Left ventricle myocardium superior (tissue), 1 donor: ENCODE results near the gene ALKBH1. TPM values are rescaled to one million over a fixed set of nuclear protein-coding genes. Genes with fewer than 3 reads are reported as not detected.
"Not testable (repeated sequence)": the region's sequence is repeated elsewhere in the genome, so short reads cannot be mapped to it uniquely, and the experiment has no call there.

Experiments
- ATAC-seq: fragments of 200-7000 bp; cut with Tn5 transposase; one replicate; pipeline ENCODE4 v1.9.1; 2020; ENCODE audit warnings: mild to moderate bottlenecking, moderate library complexity
- DNase-seq: peaks from one replicate; pipeline ENCODE4 v3.0.0-alpha.2; 2020
- intact Hi-C: fragments of 100-400 bp; cut with micrococcal nuclease; formaldehyde crosslinking; loops from one replicate; pipeline ENCODE4 v1.11.0; 2022
- long read RNA-seq: library from polyadenylated mRNA; unstranded; transcript quantifications from one replicate; pipeline ENCODE4 v2.0.0, GENCODE V29; 2021
- total RNA-seq: library from RNA; stranded (reverse); fragmentation: NEBNext Ultra II Directional; extraction: Animal tissue kit (Norgen Biotek cat#: 25700); gene quantifications from one replicate; pipeline ENCODE4 v1.2.1, GENCODE V29; 2021
- donor health status: DM: no; HTN: yes; CAD: no; lungs with severe emphysema.

ALKBH1 gene, protein sequence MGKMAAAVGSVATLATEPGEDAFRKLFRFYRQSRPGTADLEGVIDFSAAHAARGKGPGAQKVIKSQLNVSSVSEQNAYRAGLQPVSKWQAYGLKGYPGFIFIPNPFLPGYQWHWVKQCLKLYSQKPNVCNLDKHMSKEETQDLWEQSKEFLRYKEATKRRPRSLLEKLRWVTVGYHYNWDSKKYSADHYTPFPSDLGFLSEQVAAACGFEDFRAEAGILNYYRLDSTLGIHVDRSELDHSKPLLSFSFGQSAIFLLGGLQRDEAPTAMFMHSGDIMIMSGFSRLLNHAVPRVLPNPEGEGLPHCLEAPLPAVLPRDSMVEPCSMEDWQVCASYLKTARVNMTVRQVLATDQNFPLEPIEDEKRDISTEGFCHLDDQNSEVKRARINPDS
- 12.8 TPM for total RNA-seq
- long read RNA-seq, transcript ALKBH1-201 (6 exons, 2,594 nt), result major isoform, 12 of 15 reads
- long read RNA-seq, partial matches to known transcripts, result 1 of 15 reads
- long read RNA-seq, other reads (novel, unspliced or antisense), result 2 of 15 reads

DNA sequence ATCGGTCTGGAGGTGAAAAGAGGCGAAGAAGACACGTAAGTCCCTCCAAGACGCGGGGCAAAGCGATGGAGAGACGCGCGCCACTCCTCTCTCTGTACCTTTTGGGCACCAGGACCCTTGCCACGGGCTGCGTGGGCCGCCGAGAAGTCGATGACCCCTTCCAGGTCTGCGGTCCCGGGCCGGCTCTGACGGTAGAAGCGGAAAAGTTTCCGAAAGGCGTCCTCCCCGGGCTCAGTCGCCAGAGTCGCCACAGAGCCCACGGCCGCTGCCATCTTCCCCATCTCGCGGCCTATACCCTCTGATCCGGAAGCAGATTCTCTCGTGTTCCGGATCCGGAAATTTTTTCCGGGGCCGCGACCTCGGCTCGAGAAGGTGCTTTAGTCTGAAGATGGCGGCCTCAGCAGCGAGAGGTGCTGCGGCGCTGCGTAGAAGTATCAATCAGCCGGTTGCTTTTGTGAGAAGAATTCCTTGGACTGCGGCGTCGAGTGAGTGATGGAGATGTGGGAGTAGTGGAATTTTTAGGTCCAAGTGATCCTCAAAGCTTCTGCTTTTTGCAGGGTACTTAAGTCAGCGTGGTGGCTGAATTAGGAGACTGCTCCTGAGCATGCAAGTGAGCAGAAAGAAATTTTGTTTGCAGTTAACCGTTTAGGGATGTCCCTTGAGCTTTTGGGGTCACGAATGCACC, at the start of gene ALKBH1, which contains the start of gene SLIRP:
Gene ALKBH1, minus strand, starts transcription at position 300 of the 685 bp plus-strand sequence. Its CDS starts 19 bp downstream, at position 281.
Gene SLIRP, plus strand, starts transcription at position 380 of the 685 bp plus-strand sequence. Its CDS starts 9 bp downstream, at position 389.
- ATAC-seq (peak; percentile 97), DNase-seq (peak; percentile 90)
- intact Hi-C loops, result no loop called here

DNA sequence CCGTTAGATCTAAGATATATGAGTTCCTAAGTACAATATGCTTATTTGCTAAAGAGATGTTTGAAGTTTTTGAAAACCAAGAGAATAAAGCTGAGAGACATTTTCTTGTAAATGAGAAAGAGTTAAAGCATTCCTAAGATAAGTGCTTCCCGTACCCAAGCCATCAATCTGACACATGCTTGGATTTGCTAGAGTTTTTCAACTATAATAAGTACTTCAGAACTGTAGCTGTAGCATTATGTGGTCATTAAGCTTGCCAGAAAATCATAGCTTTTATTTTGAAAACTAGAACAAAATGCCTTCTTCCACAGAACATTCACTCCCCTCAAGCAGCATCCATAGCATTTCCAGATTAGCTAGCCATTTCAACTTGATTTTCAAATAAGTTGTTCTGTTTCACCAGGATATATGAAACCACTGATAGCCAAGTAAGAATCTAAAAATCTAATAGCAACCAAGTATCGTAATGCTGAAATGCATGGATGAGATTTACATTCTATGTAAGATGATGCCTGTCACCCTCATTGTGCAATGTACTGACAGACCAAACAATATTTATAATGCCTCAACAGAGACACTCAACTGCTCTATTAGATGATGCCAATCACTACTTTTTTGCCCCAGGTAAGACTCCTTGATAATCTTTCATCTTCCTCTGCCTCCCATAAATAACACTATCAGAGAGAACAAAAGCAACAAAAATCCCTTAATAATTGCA, 45.1 kb upstream of the ALKBH1 start:
- ATAC-seq, result no peak
- intact Hi-C loops, result no loop called here

DNA sequence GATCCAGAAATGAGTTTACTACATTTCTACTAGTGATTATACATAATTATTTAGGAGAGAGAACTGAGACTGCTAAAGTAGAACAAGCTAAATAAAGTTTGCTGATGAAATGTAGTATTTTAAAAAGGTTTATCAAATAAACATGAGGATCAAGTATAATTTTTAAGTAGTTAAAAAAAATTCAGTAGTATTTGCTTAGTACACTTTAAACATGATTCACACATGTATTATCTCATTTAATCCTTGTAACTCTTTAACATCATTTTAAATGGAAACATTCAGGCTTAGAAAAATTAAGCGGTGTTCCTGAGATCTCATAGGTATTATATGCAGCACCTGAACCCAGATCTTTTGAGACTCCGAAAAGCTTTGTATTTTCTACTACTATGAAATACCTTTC, 44.4 kb upstream of the ALKBH1 start:
- no peak for DNase-seq
- intact Hi-C loops, result no loop called here
- no peak for ATAC-seq

More for the DNA sequence above, 45.1 kb upstream of the ALKBH1 start:
- DNase-seq, result no peak

DNA sequence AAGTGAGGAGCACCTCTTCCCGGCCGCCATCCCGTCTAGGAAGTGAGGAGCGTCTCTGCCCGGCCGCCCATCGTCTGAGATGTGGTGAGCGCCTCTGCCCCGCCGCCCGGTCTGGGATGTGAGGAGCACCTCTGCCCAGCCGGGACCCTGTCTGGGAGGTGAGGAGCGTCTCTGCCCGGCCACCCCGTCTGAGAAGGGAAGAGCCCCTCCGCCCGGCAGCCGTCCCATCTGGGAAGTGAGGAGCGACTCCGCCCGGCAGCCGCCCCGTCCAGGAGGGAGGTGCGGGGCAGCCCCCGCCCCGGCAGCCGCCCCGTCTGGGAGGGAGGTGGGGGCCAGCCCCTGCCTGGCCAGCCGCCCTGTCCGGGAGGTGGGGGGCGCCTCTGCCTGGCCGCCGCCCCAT, 39.6 kb upstream of the ALKBH1 start:
- intact Hi-C loops, ATAC-seq, DNase-seq: not testable (repeated sequence)

DNA sequence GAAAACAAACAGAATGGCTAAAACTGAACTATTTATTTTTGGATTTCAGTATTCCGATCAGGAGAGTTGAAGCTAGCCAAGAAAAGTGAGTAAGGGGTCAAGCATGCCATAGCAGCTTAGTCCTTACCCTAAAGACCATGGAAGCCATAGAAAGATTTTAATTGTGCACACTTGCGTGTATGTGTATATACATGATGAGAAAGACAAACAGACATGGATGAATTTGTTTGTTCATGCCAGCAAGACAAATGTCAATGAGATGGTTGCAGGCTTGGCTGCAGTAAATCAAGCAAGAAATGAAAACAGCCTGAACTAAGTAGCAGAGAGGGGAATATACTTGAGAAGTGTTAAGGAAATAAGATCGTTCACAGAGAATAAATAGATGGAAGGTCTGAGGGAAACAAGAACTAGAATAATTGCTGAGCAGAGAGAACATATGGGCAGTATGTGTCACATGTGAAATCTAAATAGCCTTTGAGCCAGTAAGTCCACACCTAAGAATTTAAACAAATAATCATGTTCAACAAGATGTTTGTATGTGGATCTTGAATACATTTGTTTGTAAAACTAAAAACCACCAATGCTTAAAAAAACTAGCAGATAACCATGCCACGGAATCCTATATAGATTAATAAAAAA, 38.4 kb upstream of the ALKBH1 start:
- DNase-seq (no peak), ATAC-seq (no peak)
- intact Hi-C loops, result no loop called here

DNA sequence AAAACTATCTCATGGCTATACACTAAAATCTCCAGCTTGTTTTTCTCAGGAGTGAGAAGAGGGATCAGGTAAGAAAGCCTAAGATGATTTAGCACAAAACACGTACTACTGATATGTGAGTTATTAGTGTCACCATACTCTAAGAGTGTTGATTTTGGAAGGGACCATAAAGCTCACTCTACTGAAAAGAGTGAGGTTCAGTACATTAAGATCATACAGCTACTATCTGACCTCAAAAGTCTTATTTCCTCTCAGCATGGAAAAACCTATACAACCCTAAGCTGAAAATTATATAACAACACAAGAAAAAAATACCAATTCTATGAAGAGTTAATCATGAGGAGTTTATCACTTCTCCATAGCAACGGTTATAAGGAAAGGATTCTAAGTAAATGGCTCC, 33.6 kb upstream of the ALKBH1 start:
- DNase-seq (no peak), ATAC-seq (no peak)
- intact Hi-C loops, result no loop called here

DNA sequence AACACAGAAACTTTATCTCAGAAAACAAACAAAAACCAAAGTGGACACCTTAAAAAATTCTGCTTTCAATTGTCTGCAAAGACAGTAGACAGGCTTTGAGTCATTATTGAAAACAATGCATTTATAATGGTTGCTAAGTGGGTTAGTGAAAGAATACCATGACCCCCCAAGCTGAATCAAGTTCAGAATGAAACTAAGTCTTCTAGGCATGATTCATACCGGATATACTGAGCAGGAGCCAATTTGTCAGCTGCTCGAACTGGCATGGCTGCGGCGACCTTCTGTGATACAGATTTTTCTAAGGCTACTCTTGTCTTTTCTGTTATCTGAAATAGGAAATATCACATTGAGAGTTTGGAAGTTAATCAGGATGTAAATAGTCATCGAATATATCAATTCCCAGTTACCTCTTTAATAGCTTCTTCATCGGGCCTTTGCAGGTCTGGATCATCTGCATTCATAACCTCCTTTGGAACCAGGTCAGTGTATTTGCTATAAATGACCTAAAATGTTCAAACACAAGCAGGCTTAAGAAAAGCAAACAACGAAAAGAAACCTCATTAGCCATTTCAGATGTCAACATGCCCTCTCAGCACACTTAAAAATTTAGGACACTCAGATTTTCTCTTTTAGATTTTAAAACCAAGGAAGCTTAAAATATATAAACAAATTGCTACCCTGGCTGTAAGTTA, 30.9 kb upstream of the ALKBH1 start:
- intact Hi-C loops, result no loop called here
- ATAC-seq, result peak; percentile 61
- DNase-seq, result peak; percentile 35

DNA sequence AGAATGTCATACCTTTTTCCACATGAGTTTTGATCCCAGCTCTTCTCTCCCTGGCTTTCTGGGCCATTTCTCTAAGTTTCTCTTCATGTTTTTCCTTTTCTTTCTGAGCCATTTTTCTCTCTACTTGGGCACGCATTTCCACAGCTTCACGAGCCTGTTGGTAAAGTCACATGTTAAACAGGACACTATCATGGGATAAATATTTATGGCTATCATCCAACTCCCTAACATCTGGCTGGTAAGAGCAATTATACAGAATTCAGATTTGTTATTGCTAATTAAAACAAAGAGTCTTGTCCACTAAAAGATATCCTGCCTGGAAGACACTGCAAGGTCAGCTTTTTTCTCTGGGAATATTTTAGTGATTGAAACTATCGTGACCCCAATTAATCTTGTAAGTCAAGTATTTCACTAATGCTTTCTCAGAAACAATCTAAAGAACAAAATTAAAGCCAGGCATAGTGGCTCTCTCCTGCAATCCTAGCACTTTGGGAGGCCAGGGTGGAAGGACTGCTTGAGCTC, 23.2 kb upstream of the ALKBH1 start:
- ATAC-seq, result no peak
- intact Hi-C loops, result no loop called here
- no peak for DNase-seq

DNA sequence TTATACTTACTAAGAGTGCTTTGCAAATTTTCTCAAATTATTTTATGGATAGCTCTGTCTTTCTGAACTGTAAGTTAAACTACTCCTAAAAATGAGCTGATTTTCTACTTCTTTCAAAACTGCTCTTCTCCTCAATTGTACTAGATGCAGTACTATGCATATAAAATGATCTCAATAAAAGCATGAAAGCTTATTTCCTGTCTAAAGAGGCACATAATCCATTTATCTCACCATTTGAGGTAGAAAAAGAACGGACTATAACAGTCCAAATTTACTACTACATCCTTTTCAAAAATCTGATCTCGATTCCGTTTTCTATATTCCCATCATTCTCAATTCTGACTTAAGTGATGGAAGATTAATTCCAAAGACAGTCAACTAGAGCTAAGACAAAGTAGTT, 14.5 kb upstream of the ALKBH1 start:
- intact Hi-C loops, result no loop called here
- ATAC-seq (no peak), DNase-seq (no peak)

DNA sequence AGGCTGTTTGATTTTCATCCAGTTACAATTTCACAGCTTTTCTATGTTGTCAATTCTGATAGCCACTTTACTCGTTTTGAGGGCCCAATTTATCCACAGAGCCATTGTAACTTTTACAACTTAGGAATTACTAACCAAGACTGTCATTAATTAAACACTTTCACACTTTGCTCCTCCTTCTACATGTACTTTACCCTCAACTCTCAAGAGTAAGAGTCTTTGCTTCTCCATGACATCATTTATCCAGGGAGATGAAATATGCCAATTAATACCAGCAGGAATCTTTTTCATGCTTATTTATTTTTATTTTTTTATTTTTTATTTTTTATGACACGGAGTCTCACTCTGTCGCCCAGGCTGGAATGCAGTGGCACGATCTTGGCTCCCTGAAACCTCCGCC, 13.6 kb upstream of the ALKBH1 start:
- intact Hi-C loops, result no loop called here

DNA sequence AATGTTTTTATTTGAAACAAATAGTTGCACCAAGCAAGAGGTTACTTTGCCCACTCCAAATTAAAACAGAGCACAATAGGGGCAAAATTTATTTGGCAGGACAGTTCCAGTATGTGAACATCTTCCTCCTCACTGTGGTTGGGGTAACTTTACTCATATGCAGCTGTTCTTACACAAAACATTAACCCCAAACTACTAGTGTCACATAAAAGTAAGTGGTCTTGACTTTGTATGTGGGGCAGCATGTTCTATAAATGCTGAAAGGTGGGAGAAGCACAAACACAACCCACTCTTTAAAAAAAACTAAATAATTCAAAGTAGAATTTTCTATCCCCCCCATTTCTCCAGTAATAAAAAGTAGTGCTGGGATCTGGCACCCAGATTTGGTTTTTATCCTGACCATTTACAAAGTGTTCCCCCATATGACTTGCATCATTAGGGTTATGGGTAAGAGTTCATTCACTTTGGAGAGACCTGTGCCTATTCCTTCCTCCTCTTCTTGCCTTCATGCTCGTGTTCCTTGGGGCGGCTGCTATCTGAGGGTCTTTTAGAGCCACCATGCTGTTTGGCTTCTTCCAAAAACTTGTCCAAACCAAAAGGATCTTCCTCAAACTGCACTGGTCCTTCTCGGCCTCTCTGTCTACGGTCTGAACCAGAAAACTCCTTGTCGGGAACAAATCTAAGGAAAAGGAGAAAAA, 9.9 kb upstream of the ALKBH1 start:
- DNase-seq, result no peak
- intact Hi-C loops, result no loop called here
- ATAC-seq, result no peak

More for the DNA sequence above, 13.6 kb upstream of the ALKBH1 start:
- DNase-seq, result no peak
- ATAC-seq, result no peak

DNA sequence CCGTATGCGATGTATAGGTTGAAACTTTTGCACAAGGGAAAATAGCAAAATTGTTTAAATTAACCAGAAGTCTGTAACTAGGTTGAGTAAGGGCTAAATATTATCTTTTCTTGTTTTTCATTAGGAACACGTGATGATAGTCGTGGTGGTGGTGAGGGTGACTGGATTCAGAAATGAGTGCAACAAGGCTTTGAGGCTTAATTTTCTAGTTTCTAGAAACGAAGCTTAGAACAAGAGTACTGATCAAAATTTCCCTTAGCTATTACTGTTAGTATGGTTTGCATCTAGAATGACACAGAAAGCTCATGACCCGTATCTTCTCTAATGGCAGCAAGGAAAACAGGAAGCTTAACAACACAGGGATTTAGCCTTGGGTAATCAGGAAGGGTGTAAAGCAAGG, 7.1 kb upstream of the ALKBH1 start:
- no peak for ATAC-seq
- no peak for DNase-seq
- intact Hi-C loops, result no loop called here

DNA sequence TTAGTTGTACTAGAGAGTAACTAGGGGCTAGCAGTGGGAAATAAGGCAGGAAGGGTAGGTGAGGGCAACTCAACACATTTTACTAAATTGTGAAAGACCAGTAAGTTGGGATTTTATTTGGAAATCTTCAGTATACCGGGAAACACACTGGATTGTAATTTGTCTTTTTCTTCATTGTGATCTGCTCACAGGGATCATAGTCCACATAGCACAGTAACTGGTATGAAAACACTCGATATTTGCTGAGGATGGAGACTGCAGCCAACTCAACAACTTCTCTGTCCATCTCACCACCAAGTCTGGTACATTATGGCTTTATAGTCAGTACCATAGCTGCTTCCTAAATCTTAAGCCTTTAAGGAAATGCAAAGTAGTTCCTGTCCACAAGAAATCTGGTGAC, 2.5 kb upstream of the ALKBH1 start:
- no peak for ATAC-seq
- no peak for DNase-seq
- intact Hi-C loops, result no loop called here

DNA sequence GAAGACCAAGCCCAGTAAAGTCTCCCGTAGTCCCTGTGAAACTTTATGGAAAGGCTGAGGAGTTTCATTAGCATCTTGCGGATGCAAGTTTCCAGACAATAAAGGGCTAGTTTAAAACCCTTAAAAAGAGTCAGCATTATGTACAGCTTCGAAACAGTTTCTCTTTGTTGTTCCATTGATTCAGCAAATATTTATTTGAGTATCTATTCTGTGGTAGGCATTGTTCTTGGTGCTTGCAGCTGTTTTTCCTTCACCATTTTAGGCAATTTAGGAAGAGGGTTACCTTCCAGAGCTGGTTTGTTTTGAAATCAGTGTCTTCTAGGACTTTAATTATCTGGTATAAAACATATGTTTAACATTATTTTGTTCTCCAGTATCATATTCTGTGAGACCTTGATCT, 1.6 kb upstream of the ALKBH1 start:
- no peak for DNase-seq
- intact Hi-C loops, result no loop called here
- ATAC-seq, result no peak

DNA sequence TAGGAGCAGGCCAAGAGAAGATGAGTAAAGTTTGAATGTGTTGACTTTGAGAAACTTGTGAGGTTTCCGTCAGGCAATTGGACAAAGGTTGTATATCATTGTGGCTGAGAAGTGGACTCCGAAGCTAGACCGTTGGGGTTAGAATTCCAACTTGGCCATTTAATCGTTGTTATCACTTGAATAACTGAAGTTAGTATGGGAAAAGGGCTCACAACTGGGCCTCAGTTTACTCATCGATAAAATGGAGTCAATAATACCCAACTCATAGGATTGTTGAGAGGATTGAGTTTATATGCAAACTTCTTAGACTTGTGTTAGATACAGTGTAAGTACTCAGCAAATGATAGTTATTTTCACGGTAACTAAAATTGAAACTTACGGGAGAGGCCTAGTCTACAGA, 926 bp upstream of the ALKBH1 start:
- DNase-seq (no peak), ATAC-seq (no peak)
- intact Hi-C loops, result no loop called here

DNA sequence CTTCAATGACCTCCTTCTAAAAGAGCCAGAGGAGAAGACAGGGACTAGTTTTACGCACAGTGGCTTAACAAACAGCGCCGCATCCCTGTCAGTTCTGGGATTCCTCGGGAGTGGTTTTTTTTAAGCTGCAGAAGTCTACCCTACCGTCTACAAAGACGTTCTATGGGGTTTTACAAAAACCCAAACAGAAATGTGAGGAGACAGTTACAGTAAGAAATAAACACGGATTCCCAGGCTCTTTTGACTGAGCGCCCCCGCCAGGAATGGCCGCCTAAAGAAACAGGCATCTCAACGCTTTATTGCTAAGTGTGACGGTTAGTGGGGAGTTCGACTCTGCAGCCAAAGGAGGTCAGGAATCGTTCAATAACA, 484 bp downstream of the ALKBH1 start:
- intact Hi-C loops, result no loop called here
- DNase-seq (no peak), ATAC-seq (peak; percentile 70)

DNA sequence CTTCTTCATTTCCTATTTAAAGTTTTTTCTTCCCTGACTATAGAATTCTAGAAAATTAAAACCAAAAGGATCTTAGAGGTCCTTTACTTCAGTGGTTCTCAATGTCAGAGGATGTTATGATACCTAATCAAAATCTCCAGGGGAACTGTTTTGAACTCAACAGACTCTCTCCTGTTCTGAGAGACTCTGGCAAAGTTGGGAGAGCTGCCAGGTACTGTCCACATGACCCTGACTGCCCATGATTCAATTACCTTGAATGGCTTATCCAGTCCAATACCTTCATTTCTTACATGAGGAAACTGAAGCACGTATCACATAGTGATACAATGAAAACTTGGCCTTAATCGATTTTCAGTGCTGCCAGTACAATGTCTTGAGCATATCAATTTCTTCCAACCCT, 16.6 kb downstream of the ALKBH1 start:
- intact Hi-C loops, result no loop called here
- DNase-seq (peak; percentile 45), ATAC-seq (peak; percentile 94)

DNA sequence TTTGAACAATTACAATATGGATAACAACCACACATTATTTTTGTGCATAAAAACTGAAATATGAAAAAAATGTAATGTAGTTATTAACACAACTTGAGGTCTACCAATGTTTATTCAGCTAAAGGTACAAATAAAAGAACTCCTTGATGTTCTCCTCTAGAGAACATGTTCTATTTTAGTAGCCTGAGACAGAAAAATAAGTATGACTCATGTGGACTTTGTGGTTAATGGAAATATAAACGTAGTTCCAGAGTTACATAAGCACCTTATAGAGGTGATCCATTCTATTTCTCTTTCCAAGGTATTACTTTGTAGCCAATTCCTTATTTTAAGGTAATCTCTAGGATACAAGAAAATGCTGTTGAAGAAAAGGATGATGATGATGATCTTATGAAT, 25.7 kb downstream of the ALKBH1 start:
- ATAC-seq (peak; percentile 81), DNase-seq (no peak)
- intact Hi-C loops, result no loop called here
